Fibroblast of mammary gland (primary cell): ENCODE measurements around the gene EDNRB.

Experiments
- DNase-seq: peaks from one replicate; pipeline ENCODE4 v3.0.0-alpha.2; 2010; ENCODE audit warnings: low read depth
- H3K4me3 ChIP-seq: 2 replicates; pipeline ENCODE4 v1.5.1; 2011; ENCODE audit warnings: low read depth, mild to moderate bottlenecking, low read length, moderate library complexity; ENCODE audit not compliant: control insufficient read depth
- CTCF ChIP-seq: conservative IDR thresholded peaks from 2 replicates; pipeline ENCODE4 v1.5.1; 2011; ENCODE audit warnings: low read depth, low read length, inconsistent platforms; ENCODE audit not compliant: control insufficient read depth, insufficient read depth

The EDNRB gene

GRCh38 chr13:77902319-77902963 is 16.2 kb downstream of the EDNRB start:
- H3K4me3 ChIP-seq: no peak overlapping the region
- TF ChIP-seq CTCF: no peak
- DNase-seq: no peak

GRCh38 chr13:77898097-77898496 is 20.5 kb downstream of the EDNRB start:
- TF ChIP-seq CTCF: no peak
- H3K4me3 ChIP-seq: no peak overlapping the region
- DNase-seq: peak; percentile 90

GRCh38 chr13:77896977-77897376 is 21.7 kb downstream of the EDNRB start:
- no peak for TF ChIP-seq CTCF
- no peak overlapping the region for H3K4me3 ChIP-seq
- DNase-seq: peak; percentile 89

DNA sequence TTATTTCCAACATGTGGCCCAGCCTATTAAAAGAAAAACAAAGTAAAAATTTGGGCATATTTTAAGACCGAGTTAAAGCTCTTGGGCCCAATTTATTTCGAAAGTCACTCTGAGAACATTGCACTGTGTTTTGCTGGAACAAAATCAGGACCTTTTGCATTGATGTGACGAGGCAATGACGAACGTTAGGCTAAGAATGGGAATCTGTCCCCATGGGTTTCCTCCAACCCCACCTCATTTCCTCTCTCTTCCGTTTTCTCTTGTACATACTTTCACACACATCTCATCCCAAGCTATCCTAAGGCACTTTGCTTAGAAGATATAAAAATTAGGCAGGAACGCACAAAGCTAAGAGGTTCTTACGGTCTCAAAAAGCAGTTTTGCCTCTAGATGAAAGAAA is 22.1 kb downstream of the EDNRB start:
- no peak for TF ChIP-seq CTCF
- no peak overlapping the region for H3K4me3 ChIP-seq
- DNase-seq: peak; percentile 99

DNA sequence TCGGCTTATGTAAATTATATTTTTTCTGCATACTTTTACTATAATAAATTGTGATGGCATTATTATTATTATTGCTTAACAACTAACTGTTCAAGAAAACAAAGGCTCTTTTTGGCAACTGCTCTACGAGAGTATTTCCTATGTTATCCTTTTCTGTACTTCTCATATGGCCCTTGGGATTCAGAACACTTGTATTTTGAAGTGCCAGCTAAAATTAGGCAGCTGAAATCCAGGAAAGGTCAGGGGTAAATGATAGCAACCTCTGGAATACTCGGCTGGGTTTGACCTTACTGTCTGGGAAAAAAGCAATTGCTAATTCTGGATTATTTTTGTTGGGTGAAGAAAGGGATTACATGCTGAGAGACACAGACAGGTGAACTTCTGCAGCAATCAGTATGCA is 23.9 kb downstream of the EDNRB start:
- peak; percentile 49 for DNase-seq
- H3K4me3 ChIP-seq: no peak overlapping the region
- TF ChIP-seq CTCF: no peak

GRCh38 chr13:77893066-77893465 is 25.6 kb downstream of the EDNRB start:
- DNase-seq: no peak
- H3K4me3 ChIP-seq: no peak overlapping the region
- no peak for TF ChIP-seq CTCF

GRCh38 chr13:77892491-77892890 is 26.1 kb downstream of the EDNRB start:
- no peak overlapping the region for H3K4me3 ChIP-seq
- TF ChIP-seq CTCF: no peak
- DNase-seq: no peak
